Type B pancreatic cell (in vitro differentiated cells): ENCODE measurements around the gene OR2AT4. TPM values are rescaled to one million over a fixed set of nuclear protein-coding genes. Genes with fewer than 3 reads are reported as not detected.

Experiments
- DNase-seq: peaks from one replicate; pipeline ENCODE4 v3.0.0; 2021; ENCODE audit warnings: mixed read lengths; ENCODE audit not compliant: unreplicated experiment; ENCODE audit errors: extremely low spot score
- H3K27ac Mint-ChIP-seq: 2 replicates; pipeline ENCODE4 v1.8.0; 2021; ENCODE audit warnings: mild to moderate bottlenecking, mixed read lengths
- H3K27me3 Mint-ChIP-seq: 2 replicates; pipeline ENCODE4 v1.8.0; 2021; ENCODE audit warnings: mixed read lengths
- H3K36me3 Mint-ChIP-seq: 2 replicates; pipeline ENCODE4 v1.8.0; 2021; ENCODE audit warnings: mixed read lengths
- H3K4me1 Mint-ChIP-seq: one replicate; pipeline ENCODE4 v1.8.0; 2021; ENCODE audit warnings: mixed read lengths; ENCODE audit not compliant: unreplicated experiment
- H3K4me3 Mint-ChIP-seq: 2 replicates; pipeline ENCODE4 v1.8.0; 2021; ENCODE audit warnings: mild to moderate bottlenecking, mixed read lengths
- H3K9me3 Mint-ChIP-seq: 2 replicates; pipeline ENCODE4 v1.8.0; 2021; ENCODE audit warnings: mixed read lengths
- total RNA-seq: library from RNA; stranded (reverse); gene quantifications from 2 replicates; pipeline ENCODE4 v1.2.1, GENCODE V29; 2021; ENCODE audit warnings: low replicate concordance
- TF ChIP-seq, protein P1 (sequence below): fragments of 200-600 bp; sonication (generic); conservative IDR thresholded peaks from 2 replicates; pipeline ENCODE4 v1.5.0; 2021; ENCODE audit warnings: antibody characterized with exemption, mild to moderate bottlenecking

The OR2AT4 gene
- total RNA-seq, 1 donor from 2014 or later, result not detected

DNA sequence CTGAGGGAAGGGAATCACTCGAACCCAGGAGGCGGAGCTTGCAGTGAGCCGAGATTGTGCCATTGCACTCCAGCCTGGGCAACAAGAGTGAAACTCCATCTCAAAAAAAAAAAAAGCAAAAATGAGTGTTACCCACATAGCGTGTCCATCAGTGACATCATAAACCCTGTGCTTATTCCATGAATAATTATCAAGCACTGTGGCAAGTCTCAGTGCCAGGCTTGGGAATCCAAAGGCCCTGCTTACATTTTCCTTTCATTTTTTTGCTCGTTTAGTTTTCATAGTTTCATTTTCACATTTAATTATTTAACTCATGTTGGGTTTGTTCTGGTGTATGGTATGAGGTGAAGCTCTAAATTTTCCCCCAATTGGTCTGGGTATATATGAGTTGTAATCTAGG is 61.4 kb downstream of the OR2AT4 start:
- no peak for DNase-seq
- peaks cover 9% of the 10 kb centered on the region for H3K4me1 Mint-ChIP-seq
- no peak overlapping the region for H3K27ac Mint-ChIP-seq
- H3K36me3 Mint-ChIP-seq, result no peaks in the 10 kb centered on the region
- no peaks in the 10 kb centered on the region for H3K27me3 Mint-ChIP-seq
- H3K9me3 Mint-ChIP-seq, result no peaks in the 10 kb centered on the region
- no peak overlapping the region for H3K4me3 Mint-ChIP-seq
- TF ChIP-seq, protein P1, sequence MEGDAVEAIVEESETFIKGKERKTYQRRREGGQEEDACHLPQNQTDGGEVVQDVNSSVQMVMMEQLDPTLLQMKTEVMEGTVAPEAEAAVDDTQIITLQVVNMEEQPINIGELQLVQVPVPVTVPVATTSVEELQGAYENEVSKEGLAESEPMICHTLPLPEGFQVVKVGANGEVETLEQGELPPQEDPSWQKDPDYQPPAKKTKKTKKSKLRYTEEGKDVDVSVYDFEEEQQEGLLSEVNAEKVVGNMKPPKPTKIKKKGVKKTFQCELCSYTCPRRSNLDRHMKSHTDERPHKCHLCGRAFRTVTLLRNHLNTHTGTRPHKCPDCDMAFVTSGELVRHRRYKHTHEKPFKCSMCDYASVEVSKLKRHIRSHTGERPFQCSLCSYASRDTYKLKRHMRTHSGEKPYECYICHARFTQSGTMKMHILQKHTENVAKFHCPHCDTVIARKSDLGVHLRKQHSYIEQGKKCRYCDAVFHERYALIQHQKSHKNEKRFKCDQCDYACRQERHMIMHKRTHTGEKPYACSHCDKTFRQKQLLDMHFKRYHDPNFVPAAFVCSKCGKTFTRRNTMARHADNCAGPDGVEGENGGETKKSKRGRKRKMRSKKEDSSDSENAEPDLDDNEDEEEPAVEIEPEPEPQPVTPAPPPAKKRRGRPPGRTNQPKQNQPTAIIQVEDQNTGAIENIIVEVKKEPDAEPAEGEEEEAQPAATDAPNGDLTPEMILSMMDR, result no peak

DNA sequence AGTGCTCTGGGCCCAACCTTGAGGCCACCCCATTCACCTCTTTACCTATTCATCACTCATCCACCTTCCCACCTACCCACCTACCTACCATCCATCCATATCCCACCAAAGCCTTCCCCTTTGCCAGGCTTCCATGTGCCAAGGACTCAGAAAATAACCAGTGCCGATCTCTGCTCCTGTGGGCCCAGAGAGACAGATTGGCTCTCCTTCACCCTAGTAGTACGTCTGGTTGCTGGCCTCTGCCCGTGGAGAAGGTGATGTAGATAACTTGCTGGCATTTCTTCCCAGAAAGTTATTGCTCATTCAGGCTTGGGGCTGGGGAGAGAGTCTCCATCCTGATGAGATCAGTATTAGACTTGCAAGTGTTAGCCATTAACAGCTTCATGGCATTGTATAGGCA is 62.8 kb downstream of the OR2AT4 start:
- no peaks in the 10 kb centered on the region for H3K36me3 Mint-ChIP-seq
- H3K9me3 Mint-ChIP-seq, result no peaks in the 10 kb centered on the region
- DNase-seq, result no peak
- no peak overlapping the region for H3K27ac Mint-ChIP-seq
- TF ChIP-seq, protein P1, result no peak
- H3K27me3 Mint-ChIP-seq, result no peaks in the 10 kb centered on the region
- no peak overlapping the region for H3K4me3 Mint-ChIP-seq
- H3K4me1 Mint-ChIP-seq, result peaks cover 9% of the 10 kb centered on the region

DNA sequence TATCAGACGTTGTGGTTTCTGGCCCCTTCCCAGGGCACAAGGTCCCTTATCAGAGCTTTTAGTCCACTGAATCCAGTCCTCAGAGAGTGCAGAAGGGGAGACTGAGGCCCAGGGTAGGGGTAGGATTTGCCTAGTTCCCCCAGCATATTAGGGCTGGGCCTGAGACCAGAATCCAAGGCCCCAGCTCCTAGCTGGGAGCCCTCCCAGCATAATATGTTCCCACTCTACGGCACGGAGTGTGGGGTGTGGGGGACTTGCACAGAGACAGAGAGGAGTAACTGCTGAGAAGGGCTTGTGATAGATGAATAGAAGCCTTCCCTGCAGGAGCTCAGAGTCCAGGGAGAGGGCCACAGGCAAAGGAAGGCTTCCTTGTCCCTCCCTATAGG is 64.1 kb downstream of the OR2AT4 start:
- TF ChIP-seq, protein P1, result no peak
- no peak overlapping the region for H3K4me3 Mint-ChIP-seq
- no peak overlapping the region for H3K27ac Mint-ChIP-seq
- no peak for DNase-seq
- H3K9me3 Mint-ChIP-seq, result no peaks in the 10 kb centered on the region
- peaks cover 9% of the 10 kb centered on the region for H3K4me1 Mint-ChIP-seq
- H3K36me3 Mint-ChIP-seq, result no peaks in the 10 kb centered on the region
- no peaks in the 10 kb centered on the region for H3K27me3 Mint-ChIP-seq

DNA sequence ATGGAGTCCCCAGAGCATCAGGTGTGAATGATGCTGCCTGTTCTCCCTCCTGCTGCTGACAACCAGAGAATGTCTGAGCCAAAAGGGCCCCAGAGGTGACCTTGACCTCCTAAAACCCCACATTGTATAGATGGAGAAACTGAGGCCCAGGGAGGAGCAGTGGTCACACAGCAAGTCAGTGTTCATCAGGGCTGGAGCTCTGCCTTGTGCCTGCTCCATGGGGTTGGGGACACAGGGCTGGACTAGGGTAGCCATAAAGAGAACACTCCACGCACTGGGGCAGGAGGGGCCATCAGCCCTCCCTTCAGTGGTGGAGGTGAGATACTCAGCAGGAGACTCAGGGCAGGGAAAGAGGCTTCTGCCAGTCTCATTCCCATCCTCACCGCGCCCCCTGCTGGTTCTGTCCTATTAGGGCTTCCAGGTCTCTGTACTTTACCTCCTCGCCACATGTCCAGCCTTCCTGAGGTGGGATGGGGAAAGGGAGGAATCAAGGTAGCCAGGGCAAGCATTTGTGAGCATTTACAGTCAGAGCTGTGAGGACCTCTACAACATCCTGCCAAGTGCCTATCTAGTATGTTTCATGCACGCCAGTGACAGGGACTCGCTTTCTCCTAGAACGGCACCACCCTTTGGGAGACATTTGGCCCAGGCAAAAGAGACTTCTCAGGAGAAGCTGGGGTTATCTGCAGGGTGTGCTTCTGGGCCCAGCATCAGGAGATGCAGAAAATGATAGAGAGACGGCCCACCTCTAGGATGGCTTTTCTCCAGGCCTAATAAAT is 64.7 kb downstream of the OR2AT4 start:
- no peaks in the 10 kb centered on the region for H3K9me3 Mint-ChIP-seq
- DNase-seq, result peak; percentile 77
- H3K27me3 Mint-ChIP-seq, result no peaks in the 10 kb centered on the region
- H3K36me3 Mint-ChIP-seq, result no peaks in the 10 kb centered on the region
- H3K4me3 Mint-ChIP-seq, result no peak overlapping the region
- no peak overlapping the region for H3K27ac Mint-ChIP-seq
- TF ChIP-seq, protein P1, result peak; percentile 81
- H3K4me1 Mint-ChIP-seq, result peaks cover 9% of the 10 kb centered on the region

Other genes starting within 250 kb of the OR2AT4 start
- 5.1 and 8.8 TPM in 2 replicates for gene XRRA1, start 147.8 kb downstream of the OR2AT4 start, total RNA-seq
- 161 and 190 TPM in 2 replicates for gene SPCS2, start 147.6 kb downstream of the OR2AT4 start, total RNA-seq
- 5.5 and 10.8 TPM in 2 replicates for gene NEU3, start 107.9 kb downstream of the OR2AT4 start, total RNA-seq
- gene SLCO2B1, start 54.2 kb upstream of the OR2AT4 start, total RNA-seq, result 5.6 and 23.5 TPM in 2 replicates
- 0.31 and 0.56 TPM in 2 replicates for gene TPBGL, start 143.9 kb upstream of the OR2AT4 start, total RNA-seq